Stimulated activated naive CD8-positive, alpha-beta T cell treated with anti-CD3 and anti-CD28 coated beads, Interleukin-15, Interleukin-2, amounts not matched to agents 100 ng/mL and 50 ng/mL, for 24 hours (primary cell): Measurements from ENCODE around the gene ABCC2.

Source experiments
- H3K27ac Mint-ChIP-seq: one replicate; pipeline ENCODE4 v1.8.0; 2021; ENCODE audit warnings: mild to moderate bottlenecking, mixed read lengths
- H3K27me3 Mint-ChIP-seq: one replicate; pipeline ENCODE4 v1.8.0; 2021; ENCODE audit warnings: mixed read lengths
- H3K36me3 Mint-ChIP-seq: one replicate; pipeline ENCODE4 v1.8.0; 2021; ENCODE audit warnings: low read depth, mixed read lengths
- H3K4me1 Mint-ChIP-seq: one replicate; pipeline ENCODE4 v1.8.0; 2021; ENCODE audit warnings: low read depth, mixed read lengths
- H3K4me3 Mint-ChIP-seq: one replicate; pipeline ENCODE4 v1.8.0; 2021; ENCODE audit warnings: mild to moderate bottlenecking, mixed read lengths
- H3K9me3 Mint-ChIP-seq: one replicate; pipeline ENCODE4 v1.8.0; 2021; ENCODE audit warnings: mixed read lengths

Gene ABCC2

DNA sequence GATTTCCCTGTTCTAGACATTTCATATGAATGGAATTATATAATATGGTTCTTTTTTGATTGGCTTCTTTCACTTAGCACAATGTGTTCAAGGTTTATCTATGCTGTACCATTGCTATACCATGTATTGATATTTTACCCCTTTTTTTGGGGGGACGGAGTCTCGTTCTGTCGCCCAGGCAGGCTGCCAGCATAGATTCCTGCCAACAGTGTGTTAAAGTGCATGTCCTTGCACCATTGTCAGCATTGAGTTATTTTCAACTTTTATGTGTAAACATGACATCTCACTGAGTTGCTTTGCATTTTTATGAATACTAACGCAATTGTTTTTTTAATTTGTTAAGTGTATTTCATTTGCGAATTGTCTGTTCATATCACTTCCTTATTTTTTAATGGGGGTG is 4.9 kb downstream of the ABCC2 start:
- Mint-ChIP-seq H3K4me3 (no peak overlapping the region), H3K4me1 (no peaks in the 10 kb centered on the region), H3K36me3 (no peaks in the 10 kb centered on the region), H3K27ac (no peak overlapping the region), H3K27me3 (no peaks in the 10 kb centered on the region), H3K9me3 (no peaks in the 10 kb centered on the region)

DNA sequence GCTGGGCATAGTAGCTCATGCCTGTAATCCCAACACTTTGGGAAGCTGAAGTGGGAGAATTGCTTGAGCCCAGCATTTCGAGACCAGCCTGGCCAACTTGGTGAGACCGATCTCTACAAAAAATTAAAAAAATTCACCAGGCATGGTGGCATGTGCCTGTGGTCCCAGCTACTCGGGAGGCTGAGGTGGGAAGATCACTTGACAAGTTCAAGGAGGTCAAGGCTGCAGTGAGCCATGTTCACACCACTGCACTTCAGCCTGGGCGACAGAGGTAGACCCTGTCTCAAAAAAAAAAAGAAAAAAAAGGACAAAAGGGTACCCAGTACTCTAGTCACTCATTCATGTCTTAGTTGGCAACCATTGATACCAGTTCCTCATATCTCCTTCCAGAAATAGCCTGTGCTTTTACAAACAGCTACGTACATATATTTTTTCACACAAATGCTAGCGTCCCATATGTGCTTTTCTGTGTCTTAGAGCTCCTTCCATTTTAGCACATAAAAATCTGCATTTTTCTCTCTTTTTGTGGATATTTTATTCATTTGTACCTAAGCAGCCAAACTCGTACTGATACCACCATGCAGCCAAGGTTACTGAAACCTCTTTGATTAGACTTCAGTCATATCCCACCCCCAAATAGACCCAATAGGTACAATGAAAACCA is 5.5 kb downstream of the ABCC2 start:
- H3K4me1 Mint-ChIP-seq, result no peaks in the 10 kb centered on the region
- no peak overlapping the region for H3K4me3 Mint-ChIP-seq
- no peaks in the 10 kb centered on the region for H3K9me3 Mint-ChIP-seq
- no peak overlapping the region for H3K27ac Mint-ChIP-seq
- H3K27me3 Mint-ChIP-seq, result no peaks in the 10 kb centered on the region
- H3K36me3 Mint-ChIP-seq, result no peaks in the 10 kb centered on the region

DNA sequence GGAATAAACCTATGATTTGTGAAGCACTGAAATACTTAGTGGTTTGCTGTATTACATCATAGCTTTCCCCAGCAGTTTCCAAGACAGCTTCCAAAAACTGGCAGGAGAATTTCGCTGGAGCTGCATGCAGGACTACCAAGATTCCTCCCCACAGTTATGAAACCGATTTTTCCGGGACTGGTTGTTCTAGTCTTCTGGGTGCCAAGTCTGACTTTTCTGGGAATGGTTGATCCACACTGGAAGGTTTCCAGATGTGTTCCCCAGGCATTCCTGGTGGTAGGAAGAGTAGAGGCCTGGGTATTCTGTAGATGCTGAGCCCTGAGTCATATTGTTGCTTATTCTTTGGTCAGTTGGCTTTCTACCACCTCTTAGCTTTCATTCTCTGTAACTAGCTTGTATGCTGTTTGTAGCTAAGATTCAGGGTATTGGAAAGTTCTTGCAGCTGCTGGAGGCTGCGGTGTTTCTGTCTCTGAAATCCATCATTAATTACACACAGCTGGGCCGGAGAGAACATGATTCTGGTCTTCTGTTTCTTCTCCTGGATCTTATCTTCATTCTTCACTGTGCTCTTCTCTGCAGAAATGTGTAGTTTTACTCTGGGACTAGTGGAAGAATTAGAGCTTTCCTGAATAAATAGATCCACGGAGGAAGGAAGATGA is 6.3 kb downstream of the ABCC2 start:
- Mint-ChIP-seq H3K27me3 (no peaks in the 10 kb centered on the region), H3K36me3 (peaks cover 7% of the 10 kb centered on the region), H3K27ac (no peak overlapping the region), H3K9me3 (no peaks in the 10 kb centered on the region), H3K4me1 (no peaks in the 10 kb centered on the region), H3K4me3 (no peak overlapping the region)

DNA sequence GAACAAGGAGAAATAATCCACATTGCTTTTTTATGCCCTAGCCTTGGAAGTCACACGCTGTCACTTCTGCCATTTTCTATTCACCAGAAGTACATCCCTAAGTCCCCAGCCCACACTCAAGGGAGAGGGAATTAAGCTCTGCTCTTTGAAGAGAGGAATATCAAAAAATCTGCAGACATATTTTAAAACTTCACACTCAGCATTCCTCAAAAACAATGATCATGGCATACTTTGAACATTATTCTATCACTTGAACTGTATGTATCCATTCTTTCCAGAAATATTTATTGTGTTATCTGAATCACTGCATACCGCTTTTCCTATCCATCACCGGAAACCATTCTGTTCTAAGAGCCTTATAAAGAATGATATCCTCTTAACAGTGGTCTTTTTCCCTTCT is 9.4 kb downstream of the ABCC2 start:
- H3K4me3 Mint-ChIP-seq, result no peak overlapping the region
- H3K27me3 Mint-ChIP-seq, result no peaks in the 10 kb centered on the region
- H3K4me1 Mint-ChIP-seq, result no peaks in the 10 kb centered on the region
- H3K27ac Mint-ChIP-seq, result no peak overlapping the region
- H3K36me3 Mint-ChIP-seq, result peaks cover 9% of the 10 kb centered on the region
- no peaks in the 10 kb centered on the region for H3K9me3 Mint-ChIP-seq

DNA sequence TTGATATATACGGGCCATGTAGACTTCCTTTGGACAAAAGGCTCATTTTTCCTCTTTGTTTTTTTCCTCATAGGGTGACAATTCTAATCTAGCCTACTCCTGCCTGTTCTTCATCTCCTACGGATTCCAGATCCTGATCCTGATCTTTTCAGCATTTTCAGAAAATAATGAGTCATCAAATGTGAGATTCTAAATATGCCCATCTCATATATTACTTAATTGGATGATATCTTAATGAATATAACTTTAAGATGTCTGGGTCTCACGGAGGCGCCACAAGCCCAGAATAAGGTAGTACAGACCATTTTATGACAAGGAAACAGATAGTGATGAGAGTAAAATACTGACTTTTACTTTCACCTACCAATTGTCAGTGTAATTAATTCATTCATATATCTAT is 11.4 kb downstream of the ABCC2 start:
- Mint-ChIP-seq H3K36me3 (peaks cover 9% of the 10 kb centered on the region), H3K9me3 (no peaks in the 10 kb centered on the region), H3K27me3 (no peaks in the 10 kb centered on the region), H3K4me1 (no peaks in the 10 kb centered on the region), H3K27ac (no peak overlapping the region), H3K4me3 (no peak overlapping the region)

DNA sequence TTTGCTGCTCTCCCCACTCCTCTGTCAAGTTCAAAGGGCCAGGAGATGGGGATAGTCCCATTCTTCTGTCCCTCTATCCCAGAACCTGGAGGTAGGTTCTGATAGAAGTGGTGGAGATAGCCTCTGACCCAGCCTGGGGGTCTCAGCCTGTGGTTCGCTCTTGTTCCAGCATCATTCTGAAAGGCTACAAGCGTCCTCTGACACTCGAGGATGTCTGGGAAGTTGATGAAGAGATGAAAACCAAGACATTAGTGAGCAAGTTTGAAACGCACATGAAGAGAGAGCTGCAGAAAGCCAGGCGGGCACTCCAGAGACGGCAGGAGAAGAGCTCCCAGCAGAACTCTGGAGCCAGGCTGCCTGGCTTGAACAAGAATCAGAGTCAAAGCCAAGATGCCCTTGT is 14.5 kb downstream of the ABCC2 start:
- Mint-ChIP-seq H3K9me3 (no peaks in the 10 kb centered on the region), H3K4me1 (no peaks in the 10 kb centered on the region), H3K4me3 (no peak overlapping the region), H3K27ac (no peak overlapping the region), H3K36me3 (peaks cover 9% of the 10 kb centered on the region), H3K27me3 (no peaks in the 10 kb centered on the region)

DNA sequence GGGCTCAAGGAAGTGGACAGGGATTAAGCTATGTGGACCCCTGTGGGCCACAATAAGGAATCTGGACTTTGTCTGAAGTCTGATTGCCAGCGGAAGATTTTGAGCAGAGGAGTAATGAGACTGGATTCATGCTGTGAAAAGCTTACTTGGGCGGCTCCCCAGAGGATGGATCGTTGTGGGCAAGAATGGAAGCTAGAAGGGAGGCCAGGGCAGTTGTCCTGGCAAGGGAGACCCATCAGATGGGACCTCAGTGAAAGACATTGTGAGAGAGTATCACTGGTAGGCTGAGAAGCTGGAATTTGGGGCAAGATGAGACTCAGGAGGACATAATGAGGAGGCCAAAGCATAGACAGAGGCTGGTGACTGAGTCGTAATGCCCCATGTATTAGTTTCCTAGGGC is 15.6 kb downstream of the ABCC2 start:
- Mint-ChIP-seq H3K9me3 (no peaks in the 10 kb centered on the region), H3K4me1 (no peaks in the 10 kb centered on the region), H3K36me3 (peaks cover 9% of the 10 kb centered on the region), H3K27me3 (no peaks in the 10 kb centered on the region), H3K4me3 (no peak overlapping the region), H3K27ac (no peak overlapping the region)

DNA sequence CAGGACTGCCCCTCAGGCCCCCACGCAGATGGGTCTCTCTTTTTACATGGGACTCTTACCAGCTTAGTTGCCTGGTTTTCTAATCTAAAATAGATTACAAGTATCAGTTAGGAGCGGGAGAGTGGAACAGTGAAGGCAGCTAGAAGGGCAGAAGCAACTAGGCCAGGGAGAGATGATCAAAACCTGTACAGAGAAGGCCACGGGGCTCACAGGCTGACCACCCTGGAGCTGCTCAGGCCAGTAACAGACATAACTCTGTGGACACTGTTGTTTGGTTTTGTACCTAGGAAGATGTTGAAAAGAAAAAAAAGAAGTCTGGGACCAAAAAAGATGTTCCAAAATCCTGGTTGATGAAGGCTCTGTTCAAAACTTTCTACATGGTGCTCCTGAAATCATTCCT is 16.5 kb downstream of the ABCC2 start:
- Mint-ChIP-seq H3K9me3 (no peaks in the 10 kb centered on the region), H3K36me3 (peaks cover 8% of the 10 kb centered on the region), H3K4me3 (no peak overlapping the region), H3K27ac (no peak overlapping the region), H3K27me3 (no peaks in the 10 kb centered on the region), H3K4me1 (no peaks in the 10 kb centered on the region)

DNA sequence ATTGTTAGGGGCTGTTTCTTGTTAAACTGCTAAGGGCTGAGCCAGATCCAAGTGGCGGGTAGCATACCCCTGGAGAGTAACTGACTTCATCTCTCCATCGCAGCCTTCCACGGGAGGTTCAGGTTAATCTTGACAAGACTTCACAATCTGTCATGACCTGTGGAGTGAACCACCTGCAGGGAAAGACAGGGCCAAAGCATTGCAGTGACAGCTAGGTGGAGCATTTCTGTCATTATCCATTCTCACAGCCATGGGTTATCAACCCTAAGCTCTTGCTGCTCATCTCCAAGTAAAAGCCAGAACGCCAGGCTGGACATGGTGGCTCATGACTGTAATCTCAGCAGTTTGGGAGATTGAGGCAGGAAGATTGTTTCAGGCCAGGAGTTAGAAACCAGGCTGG is 17.2 kb downstream of the ABCC2 start:
- Mint-ChIP-seq H3K4me3 (no peak overlapping the region), H3K27ac (no peak overlapping the region)

DNA sequence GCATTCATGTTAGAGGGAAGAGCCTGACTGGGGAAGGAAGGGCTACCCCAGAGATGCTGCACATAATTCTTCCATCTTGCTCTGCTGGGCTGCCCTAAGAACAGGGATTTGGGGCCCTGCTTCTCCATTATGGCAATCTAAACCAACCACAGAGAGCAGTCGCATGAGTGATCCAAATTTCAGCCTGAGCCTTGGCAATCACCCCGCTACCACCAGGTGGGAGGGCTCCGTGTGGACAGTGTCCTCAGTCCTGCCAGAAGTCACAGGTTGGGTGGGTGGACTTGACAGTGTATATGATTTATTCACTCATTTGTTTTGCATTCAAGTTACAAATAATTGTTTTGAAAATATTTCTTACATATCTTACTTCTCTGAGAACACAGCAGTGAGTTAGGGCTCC is 22.0 kb downstream of the ABCC2 start:
- H3K4me3 Mint-ChIP-seq, result no peak overlapping the region
- H3K9me3 Mint-ChIP-seq, result no peaks in the 10 kb centered on the region
- H3K4me1 Mint-ChIP-seq, result no peaks in the 10 kb centered on the region
- no peaks in the 10 kb centered on the region for H3K27me3 Mint-ChIP-seq
- H3K36me3 Mint-ChIP-seq, result peaks cover 8% of the 10 kb centered on the region
- H3K27ac Mint-ChIP-seq, result no peak overlapping the region

More for the DNA sequence above, 17.2 kb downstream of the ABCC2 start:
- H3K27me3 Mint-ChIP-seq, result no peaks in the 10 kb centered on the region
- H3K36me3 Mint-ChIP-seq, result peaks cover 8% of the 10 kb centered on the region
- no peaks in the 10 kb centered on the region for H3K9me3 Mint-ChIP-seq
- no peaks in the 10 kb centered on the region for H3K4me1 Mint-ChIP-seq

DNA sequence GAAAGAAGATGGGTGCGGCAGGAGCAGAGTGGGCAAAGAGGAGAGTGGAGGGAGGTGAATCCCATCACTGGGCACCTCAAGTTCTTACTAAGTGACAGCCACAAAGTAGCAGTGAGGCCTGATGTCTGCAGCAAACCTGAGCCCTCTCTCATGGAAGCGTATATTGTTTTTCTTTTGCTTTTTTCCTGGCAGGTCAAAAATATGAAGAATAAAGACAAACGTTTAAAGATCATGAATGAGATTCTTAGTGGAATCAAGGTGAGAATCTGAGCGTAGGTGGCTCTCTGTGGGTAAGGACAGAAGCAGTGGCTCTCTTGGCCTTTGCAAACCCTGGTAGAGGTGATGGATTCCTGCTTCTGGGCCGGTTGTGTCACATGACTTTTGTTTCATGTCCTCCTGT is 22.8 kb downstream of the ABCC2 start:
- peaks cover 8% of the 10 kb centered on the region for H3K36me3 Mint-ChIP-seq
- H3K27me3 Mint-ChIP-seq, result no peaks in the 10 kb centered on the region
- no peak overlapping the region for H3K4me3 Mint-ChIP-seq
- no peaks in the 10 kb centered on the region for H3K9me3 Mint-ChIP-seq
- H3K4me1 Mint-ChIP-seq, result no peaks in the 10 kb centered on the region
- H3K27ac Mint-ChIP-seq, result no peak overlapping the region

DNA sequence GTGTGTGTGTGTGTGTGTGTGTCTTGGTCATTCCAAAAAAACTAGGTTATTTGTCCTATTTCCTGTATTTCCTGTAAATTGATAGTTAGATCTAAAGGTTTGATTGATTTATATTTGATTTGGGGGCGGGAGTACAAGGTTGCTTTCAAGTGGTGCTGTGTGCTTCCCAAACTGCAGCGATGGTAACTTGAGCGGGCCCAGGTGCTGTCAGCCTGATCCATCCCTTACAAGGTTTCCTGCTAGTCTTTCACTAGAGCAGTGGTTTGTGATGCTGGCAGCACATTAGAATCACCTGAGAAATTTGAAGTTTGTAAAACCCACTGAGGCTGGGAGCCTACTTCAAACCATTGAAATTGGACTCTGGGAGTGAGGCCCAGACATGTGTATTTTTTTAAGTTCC is 23.7 kb downstream of the ABCC2 start:
- Mint-ChIP-seq H3K9me3 (no peaks in the 10 kb centered on the region), H3K4me3 (no peak overlapping the region), H3K4me1 (no peaks in the 10 kb centered on the region), H3K27me3 (no peaks in the 10 kb centered on the region), H3K36me3 (peaks cover 8% of the 10 kb centered on the region), H3K27ac (no peak overlapping the region)

DNA sequence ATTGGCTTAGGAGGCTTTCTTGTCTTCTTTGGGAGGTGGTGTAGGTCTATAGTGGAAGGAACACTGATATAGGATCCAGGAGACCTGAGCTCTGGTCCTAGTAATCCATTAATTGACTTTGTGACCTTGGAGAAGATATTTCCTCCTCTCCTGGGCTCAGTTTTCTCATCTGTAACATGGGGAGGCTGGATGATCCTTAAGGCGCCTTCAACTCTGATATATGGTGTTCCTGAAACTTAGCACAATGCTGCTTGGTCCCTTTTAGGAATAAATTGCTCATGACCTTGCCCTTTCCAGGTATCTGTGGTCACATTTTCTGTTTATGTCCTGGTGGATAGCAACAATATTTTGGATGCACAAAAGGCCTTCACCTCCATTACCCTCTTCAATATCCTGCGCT is 25.3 kb downstream of the ABCC2 start:
- Mint-ChIP-seq H3K4me1 (no peaks in the 10 kb centered on the region), H3K27me3 (no peaks in the 10 kb centered on the region), H3K27ac (no peak overlapping the region), H3K9me3 (no peaks in the 10 kb centered on the region), H3K4me3 (no peak overlapping the region), H3K36me3 (peaks cover 8% of the 10 kb centered on the region)

DNA sequence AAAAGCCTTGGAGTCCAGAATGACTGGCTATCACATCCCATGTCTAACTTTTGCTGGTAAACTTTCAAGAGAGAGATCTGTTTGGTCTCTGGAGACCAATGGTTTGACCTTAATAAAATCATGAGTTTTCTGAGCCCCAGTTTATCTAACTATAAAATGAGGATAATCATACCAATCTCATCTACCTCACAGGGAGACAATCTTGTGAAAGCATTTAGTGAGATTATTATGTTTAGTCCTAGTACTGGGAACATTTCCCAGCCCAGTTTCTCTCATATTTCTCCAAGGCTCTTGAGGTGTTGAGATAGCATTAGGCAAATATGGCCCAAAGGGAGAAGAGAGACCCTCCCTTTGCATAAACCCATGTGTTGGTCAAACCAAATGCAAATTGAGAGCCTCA is 25.8 kb downstream of the ABCC2 start:
- H3K4me3 Mint-ChIP-seq, result no peak overlapping the region
- H3K27ac Mint-ChIP-seq, result no peak overlapping the region
- no peaks in the 10 kb centered on the region for H3K9me3 Mint-ChIP-seq
- no peaks in the 10 kb centered on the region for H3K4me1 Mint-ChIP-seq
- peaks cover 5% of the 10 kb centered on the region for H3K36me3 Mint-ChIP-seq
- H3K27me3 Mint-ChIP-seq, result no peaks in the 10 kb centered on the region

DNA sequence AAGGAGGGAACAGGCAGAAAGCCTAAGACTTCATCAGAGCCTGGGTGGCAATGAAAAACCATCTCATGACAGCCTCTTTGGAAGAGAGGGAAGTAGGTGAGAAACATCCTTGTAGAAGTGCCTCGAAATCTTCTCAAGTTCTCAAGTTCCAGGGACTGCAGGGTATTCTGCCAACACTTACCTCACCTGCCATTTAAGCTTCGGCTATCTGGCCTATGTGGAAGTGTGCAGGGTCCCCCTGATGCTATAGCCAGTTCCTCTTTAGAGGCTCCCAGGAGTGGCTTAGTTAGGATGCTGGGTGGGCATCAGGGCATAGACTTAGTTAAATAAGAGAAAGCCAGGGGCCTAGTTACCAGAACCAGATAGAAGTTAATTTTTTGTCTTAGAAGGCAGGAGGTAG is 27.0 kb downstream of the ABCC2 start:
- Mint-ChIP-seq H3K27me3 (no peaks in the 10 kb centered on the region), H3K27ac (no peak overlapping the region), H3K4me3 (no peak overlapping the region), H3K9me3 (no peaks in the 10 kb centered on the region), H3K4me1 (no peaks in the 10 kb centered on the region), H3K36me3 (no peaks in the 10 kb centered on the region)
